Measurements from ENCODE around the gene FGF23.
"Not testable (repeated sequence)": the region's sequence is repeated elsewhere in the genome, so short reads cannot be mapped to it uniquely, and the experiment has no call there.

FGF23 gene

DNA sequence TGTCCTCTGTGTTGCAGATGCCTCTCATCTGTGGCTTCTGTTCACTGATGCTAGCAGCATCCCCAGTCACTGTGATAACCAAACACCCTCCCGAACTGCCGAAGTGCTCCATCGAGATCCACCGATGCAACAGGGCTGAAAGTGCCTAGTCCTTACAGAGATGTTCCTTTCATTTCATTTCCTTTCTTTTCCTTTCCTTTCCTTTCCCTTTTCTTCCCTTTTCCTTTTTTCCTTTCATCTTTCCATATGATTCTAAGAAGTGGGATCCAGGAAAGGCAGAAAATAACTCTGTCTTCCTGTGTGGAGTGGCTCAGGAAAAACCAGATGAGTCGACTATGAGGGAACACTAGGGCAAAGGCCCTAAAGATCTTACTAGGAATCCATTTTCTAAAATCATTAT lies 39.4 kb upstream of the FGF23 start:
- DNase-seq (ENCODE audit: low read depth, low spot score), result no peak
- H3K4me3 ChIP-seq (ENCODE audit: low read depth, low read length), result no peak overlapping the region
- no peak for TF ChIP-seq CTCF (IDR thresholded peaks at IDR 0.05; ENCODE audit: low read depth, low read length)
- in situ Hi-C loops (cut with HindIII; ENCODE audit: low sequenced_read_pairs), result no loop called here

GRCh38 chr12:4417936-4418335 lies 38.4 kb upstream of the FGF23 start:
- TF ChIP-seq CTCF (IDR thresholded peaks at IDR 0.05; ENCODE audit: low read depth, low read length), result no peak
- DNase-seq (ENCODE audit: low read depth, low spot score), result no peak
- in situ Hi-C loops (cut with HindIII; ENCODE audit: low sequenced_read_pairs), result no loop called here
- no peak overlapping the region for H3K4me3 ChIP-seq (ENCODE audit: low read depth, low read length)

GRCh38 chr12:4417455-4417854 lies 37.9 kb upstream of the FGF23 start:
- no peak overlapping the region for H3K4me3 ChIP-seq (ENCODE audit: low read depth, low read length)
- no peak for DNase-seq (ENCODE audit: low read depth, low spot score)
- TF ChIP-seq CTCF (IDR thresholded peaks at IDR 0.05; ENCODE audit: low read depth, low read length), result no peak
- in situ Hi-C loops (cut with HindIII; ENCODE audit: low sequenced_read_pairs), result no loop called here

GRCh38 chr12:4416276-4416675 lies 36.8 kb upstream of the FGF23 start:
- no peak for DNase-seq (ENCODE audit: low read depth, low spot score)
- in situ Hi-C loops (cut with HindIII; ENCODE audit: low sequenced_read_pairs), result no loop called here
- TF ChIP-seq CTCF (IDR thresholded peaks at IDR 0.05; ENCODE audit: low read depth, low read length), result no peak
- no peak overlapping the region for H3K4me3 ChIP-seq (ENCODE audit: low read depth, low read length)

GRCh38 chr12:4412465-4412864 lies 33.0 kb upstream of the FGF23 start:
- H3K4me3 ChIP-seq (ENCODE audit: low read depth, low read length), result no peak overlapping the region
- no peak for TF ChIP-seq CTCF (IDR thresholded peaks at IDR 0.05; ENCODE audit: low read depth, low read length)

DNA sequence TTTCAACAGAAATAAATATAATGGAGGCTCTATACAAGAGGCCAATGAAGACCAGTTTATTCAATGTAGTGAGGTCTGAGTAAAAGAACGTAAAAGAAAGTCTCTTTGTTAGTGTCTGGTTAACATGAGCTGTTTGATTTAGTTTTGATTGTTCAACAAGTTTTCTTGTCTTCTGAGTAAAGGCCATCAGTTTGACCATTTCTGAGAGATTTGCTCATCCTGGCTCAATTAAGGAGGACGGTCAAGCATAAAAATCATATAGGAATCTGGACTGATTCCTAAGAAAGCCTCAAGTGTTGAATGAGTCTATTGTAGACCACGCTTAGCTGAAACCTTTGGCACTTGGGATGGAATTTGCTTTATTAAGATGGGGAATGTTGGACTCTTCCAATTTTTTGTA lies 32.5 kb upstream of the FGF23 start:
- no peak for TF ChIP-seq CTCF (IDR thresholded peaks at IDR 0.05; ENCODE audit: low read depth, low read length)
- in situ Hi-C loops (cut with HindIII; ENCODE audit: low sequenced_read_pairs), result no loop called here
- DNase-seq (ENCODE audit: low read depth, low spot score), result no peak
- no peak overlapping the region for H3K4me3 ChIP-seq (ENCODE audit: low read depth, low read length)

More at GRCh38 chr12:4412465-4412864, 33.0 kb upstream of the FGF23 start:
- DNase-seq (ENCODE audit: low read depth, low spot score), result no peak
- in situ Hi-C loops (cut with HindIII; ENCODE audit: low sequenced_read_pairs), result no loop called here

DNA sequence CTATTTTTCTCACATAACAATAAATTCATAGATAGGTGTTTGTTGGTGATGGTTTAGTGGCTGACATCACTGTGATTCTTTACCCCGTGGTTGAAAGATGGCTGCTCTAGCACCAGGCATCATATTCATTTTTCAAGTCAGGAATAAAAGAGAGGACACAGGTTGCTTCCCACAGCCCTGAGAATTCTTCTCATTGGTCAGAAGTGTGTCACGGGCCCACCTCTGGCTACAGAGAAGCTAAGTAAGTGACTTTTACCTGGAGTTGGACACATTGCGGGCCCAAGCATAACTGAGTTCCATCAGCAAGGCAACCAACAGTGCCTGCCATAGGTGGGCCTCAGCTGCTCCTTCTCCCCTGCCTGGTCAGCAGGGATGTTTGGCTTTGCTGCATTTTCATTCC lies 27.6 kb upstream of the FGF23 start:
- no peak for DNase-seq (ENCODE audit: low read depth, low spot score)
- TF ChIP-seq CTCF (IDR thresholded peaks at IDR 0.05; ENCODE audit: low read depth, low read length), result no peak
- no peak overlapping the region for H3K4me3 ChIP-seq (ENCODE audit: low read depth, low read length)
- in situ Hi-C loops (cut with HindIII; ENCODE audit: low sequenced_read_pairs), result no loop called here

GRCh38 chr12:4404877-4405637 lies 25.5 kb upstream of the FGF23 start:
- in situ Hi-C loops (cut with HindIII; ENCODE audit: low sequenced_read_pairs); DNase-seq (ENCODE audit: low read depth, low spot score); H3K4me3 ChIP-seq (ENCODE audit: low read depth, low read length): not testable (repeated sequence)
